ENCODE measurements around the gene IGFBP6.

The IGFBP6 gene

DNA sequence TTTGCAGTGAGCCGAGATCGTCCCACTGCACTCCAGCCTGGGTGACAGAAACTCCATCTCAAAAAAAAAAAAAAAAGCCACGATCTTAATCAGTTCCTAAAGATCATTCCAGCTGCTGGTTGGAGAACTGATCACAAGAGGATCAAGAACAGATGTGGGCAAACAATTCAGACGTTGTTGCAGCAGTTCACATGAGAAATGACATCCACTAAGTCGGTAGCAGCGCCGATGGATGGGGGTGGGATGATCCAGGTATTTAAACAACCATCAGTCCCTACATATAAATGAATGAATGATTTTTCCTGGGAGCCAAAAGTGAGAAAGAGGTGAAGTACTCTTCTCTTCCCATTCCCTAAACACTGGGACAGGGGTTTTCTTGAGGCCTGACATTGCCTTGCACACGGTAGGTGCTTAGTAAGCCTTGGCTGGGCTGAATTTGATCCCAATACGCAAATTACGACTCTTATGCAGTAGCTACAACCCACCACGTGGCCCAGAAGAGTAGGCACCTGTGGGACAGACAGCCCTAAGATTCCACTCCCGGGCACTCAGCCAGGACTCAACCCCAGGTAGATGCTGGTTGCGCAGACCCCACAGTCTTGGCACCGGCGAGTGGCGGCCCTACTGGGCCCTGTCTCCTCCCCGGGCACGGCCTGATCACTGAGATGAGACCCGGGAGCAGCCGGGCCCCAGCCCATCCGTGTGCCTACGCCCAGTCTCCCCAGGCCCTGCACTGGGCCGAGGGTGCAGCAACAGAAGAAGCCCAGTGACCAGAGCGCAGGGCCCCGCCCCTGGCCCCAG, 18.8 kb upstream of the IGFBP6 start:
- DNase-seq (ENCODE audit: low spot score): no peak
- TF ChIP-seq, protein P1, sequence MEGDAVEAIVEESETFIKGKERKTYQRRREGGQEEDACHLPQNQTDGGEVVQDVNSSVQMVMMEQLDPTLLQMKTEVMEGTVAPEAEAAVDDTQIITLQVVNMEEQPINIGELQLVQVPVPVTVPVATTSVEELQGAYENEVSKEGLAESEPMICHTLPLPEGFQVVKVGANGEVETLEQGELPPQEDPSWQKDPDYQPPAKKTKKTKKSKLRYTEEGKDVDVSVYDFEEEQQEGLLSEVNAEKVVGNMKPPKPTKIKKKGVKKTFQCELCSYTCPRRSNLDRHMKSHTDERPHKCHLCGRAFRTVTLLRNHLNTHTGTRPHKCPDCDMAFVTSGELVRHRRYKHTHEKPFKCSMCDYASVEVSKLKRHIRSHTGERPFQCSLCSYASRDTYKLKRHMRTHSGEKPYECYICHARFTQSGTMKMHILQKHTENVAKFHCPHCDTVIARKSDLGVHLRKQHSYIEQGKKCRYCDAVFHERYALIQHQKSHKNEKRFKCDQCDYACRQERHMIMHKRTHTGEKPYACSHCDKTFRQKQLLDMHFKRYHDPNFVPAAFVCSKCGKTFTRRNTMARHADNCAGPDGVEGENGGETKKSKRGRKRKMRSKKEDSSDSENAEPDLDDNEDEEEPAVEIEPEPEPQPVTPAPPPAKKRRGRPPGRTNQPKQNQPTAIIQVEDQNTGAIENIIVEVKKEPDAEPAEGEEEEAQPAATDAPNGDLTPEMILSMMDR (IDR thresholded peaks at IDR 0.05; ENCODE audit: extremely low read depth, missing control alignments): no peak

DNA sequence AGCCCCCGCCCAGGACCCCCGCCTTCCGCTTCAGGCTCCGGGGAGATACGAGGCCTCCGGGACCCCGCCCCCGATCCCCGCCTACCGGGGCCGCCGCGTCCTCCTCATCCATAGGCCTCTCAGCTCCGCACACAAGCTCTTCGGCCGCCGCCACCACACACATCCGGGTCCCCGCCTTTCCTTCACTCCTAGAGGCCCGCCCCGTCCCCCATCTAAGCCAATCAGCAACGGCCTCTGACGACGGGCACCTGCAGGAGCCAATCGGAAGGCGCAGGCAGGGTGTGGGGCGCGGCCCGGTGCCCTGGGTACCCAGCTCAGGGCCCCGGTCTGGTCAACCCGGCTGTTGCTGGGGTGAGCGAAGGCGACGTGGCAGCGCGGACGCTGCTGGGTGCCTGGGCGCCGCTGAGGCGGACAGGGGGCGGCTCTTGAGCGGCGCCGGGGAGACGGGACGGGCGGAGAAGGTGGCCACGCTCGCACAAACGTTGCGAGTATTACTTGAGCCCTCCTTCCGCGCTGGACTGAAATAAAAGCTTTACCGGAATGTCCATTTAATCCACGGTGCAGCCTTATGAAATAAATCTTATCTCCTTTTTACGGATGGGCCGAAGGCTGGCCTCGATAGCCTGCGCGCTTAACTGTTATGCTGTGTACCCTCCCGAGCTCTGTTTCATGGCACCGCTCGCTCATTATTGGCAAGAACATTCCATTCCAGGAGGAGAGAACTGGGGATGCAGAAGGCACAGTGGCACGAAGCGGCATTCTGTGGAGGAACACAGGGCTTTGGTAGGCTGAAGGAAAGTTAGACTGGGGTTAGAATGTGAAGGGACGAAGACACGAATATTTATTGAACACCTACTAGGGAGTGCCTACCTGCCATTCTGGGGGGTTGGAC, 18.0 kb upstream of the IGFBP6 start, which contains the start of gene SPRYD3:
Gene SPRYD3 (minus strand): TSS at position 165 of the 892 bp plus-strand sequence. CDS start 57 bp downstream, at position 108.
- DNase-seq (ENCODE audit: low spot score): peak; percentile 100
- TF ChIP-seq, protein P1 (IDR thresholded peaks at IDR 0.05; ENCODE audit: extremely low read depth, missing control alignments): no peak

DNA sequence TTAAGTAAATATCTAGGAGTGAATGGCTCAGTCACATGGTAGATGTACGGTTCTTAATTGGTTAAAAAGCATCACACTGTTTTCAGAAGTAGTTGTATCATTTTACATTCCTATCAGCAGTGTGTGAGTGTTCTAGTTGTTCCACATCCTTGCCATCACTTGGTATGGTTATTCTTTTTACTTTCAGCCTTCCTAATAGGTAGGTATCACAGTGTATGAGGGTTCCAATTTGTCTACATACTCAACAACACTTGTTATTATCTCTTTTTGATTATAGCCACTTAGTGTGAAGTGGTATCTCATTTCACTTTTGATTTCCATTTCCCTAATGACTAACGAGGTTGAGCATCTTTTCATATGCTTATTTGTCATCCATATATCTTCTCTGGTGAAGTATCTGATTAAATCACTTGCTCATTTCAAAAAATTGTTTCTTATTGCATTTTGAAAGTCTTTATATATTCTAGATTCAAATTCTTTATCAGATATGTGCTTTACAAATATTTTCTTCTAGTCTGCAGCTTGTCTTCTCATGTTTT, 14.8 kb upstream of the IGFBP6 start:
- TF ChIP-seq, protein P1 (IDR thresholded peaks at IDR 0.05; ENCODE audit: extremely low read depth, missing control alignments): no peak
- no peak for DNase-seq (ENCODE audit: low spot score)

DNA sequence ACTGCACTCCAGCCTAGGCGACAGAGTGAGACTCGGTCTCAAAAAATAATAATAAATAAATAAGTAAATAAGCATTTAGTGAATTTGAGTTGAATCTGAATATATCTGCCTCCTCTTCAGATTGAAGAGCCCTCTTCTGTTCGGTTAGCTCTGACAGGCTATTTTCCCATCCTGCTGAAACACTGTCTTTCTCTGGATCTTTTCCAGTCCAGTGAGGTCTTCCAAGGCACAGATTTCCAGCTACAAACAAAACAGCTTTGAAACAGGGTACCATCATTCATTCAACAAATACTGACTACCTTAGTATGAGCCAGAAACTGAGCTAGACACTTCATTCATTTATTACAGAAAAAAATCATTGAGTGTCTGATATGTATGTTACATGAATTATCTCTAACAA, 11.1 kb upstream of the IGFBP6 start:
- TF ChIP-seq, protein P1 (IDR thresholded peaks at IDR 0.05; ENCODE audit: extremely low read depth, missing control alignments): no peak
- no peak for DNase-seq (ENCODE audit: low spot score)

DNA sequence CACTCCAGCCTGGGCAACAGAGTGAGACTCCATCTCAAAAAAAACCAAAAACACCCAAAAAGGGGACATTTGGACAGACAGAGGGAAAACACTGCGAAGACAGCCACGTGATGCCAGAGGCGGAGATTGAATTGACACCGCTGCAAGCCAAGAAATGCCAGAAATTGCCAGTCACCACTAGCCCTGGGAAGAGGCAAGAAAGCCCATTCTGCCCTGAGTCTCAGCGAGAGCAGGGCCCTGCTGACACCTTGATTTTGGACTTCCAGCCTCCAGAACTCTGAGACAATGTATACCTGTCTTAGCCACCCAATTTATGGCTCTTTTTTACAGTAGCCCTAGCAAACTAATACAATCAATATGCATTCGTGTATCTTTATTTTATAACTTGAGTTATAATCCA, 7.4 kb upstream of the IGFBP6 start:
- TF ChIP-seq, protein P1 (IDR thresholded peaks at IDR 0.05; ENCODE audit: extremely low read depth, missing control alignments): no peak
- DNase-seq (ENCODE audit: low spot score): no peak

DNA sequence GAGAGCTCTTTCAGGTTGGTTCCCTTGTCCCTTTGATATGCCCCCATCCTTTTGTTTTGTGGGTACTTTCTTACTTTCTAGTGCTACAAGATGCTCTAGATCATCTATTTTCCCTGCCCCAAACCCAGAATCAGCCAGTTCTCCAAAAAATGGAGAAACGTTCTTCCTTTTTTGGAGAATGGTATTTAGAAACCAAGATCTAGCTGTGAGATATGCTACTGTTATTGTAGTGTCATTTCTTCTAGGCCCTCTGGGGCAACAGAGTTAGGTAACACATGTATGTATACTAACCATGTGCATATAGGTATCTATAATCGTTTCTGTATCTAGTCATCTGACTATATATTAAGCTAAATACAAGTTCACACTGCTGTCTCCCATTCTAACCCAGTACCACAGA, 6.9 kb upstream of the IGFBP6 start:
- TF ChIP-seq, protein P1 (IDR thresholded peaks at IDR 0.05; ENCODE audit: extremely low read depth, missing control alignments): no peak
- DNase-seq (ENCODE audit: low spot score): no peak

All from GM20000 (cell line).